NCI-H345 (cell line): ENCODE results near the gene RBBP4.
A peak's percentile ranks its signal among the peaks of the same experiment; 100 is the strongest.
"Not testable (repeated sequence)": the region's sequence is repeated elsewhere in the genome, so short reads cannot be mapped to it uniquely, and the experiment has no call there.

Experiments
- DNase-seq: peaks from one replicate; lab custom pipeline; 2025; lab: John Stamatoyannopoulos, UW

RBBP4 gene

DNA sequence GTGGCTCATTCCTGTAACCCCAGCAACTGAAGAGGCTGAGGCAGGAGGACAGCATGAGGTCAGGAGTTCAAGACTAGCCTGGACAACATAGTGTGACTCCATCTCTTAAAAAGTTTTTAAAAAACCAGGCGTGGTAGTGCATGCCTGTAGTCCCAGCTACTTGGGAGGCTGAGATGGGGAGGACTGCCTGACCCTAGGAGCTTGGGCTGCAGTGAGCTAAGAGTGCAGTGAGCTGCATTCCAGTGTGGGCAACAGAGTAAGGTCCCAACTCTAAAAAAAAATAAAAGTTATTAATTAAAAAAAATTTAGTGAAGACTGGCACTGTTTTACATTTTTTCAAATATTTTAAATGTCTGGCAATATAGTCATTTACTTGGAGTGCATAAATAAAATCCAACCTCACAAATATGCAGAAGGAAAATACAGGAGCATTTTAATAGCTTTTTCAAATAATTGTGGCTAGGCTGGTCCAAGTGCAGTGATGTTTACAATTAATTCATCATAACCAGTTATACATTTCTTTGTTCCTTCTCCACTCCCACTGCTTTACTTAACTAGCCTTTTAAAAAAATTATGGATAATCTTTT lies 11.4 kb upstream of the RBBP4 start:
- DNase-seq: no peak

DNA sequence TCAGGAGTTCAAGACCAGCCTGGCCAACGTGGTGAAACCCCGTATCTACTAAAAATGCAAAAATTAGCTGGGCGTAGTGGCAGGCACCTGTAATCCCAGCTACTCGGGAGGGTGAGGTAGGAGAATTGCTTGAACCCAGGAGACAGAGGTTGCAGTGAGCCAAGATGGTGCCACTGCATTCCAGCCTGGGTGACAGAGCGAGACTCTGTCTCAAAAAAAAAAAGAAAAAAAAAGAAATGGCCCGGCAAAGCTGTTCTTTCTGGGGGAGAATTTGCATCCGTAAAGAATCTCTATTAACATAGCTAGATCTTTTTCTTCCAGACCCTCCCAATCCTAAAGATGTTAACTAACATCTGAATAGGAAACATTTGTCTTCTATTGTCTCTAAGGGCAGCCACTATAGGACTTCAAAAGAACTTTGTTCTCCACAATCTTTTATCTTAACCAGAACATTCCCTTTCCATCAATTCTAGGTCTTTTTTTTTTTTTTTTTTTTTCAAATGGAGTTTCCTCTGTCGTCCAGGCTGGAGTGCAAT lies 8.6 kb upstream of the RBBP4 start:
- DNase-seq: not testable (repeated sequence)

DNA sequence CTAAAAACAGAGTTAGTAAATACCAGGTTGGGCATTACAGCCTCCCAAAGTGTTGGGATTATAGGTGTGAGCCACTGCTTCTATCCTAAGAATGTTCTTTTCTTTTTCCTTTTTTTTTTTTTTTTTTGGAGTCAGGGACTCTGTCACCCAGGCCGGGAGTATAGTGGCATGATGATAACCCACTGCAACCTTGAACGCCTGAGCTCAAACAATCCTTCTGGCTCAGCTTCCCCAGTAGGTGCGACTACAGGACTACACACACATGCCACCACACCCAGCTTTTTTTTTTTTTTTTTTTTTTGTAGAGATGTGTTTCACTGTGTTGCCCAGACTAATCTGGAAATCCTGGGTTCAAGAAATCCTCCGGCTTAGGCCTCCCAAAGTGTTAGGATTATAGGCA lies 6.6 kb upstream of the RBBP4 start:
- DNase-seq: no peak

DNA sequence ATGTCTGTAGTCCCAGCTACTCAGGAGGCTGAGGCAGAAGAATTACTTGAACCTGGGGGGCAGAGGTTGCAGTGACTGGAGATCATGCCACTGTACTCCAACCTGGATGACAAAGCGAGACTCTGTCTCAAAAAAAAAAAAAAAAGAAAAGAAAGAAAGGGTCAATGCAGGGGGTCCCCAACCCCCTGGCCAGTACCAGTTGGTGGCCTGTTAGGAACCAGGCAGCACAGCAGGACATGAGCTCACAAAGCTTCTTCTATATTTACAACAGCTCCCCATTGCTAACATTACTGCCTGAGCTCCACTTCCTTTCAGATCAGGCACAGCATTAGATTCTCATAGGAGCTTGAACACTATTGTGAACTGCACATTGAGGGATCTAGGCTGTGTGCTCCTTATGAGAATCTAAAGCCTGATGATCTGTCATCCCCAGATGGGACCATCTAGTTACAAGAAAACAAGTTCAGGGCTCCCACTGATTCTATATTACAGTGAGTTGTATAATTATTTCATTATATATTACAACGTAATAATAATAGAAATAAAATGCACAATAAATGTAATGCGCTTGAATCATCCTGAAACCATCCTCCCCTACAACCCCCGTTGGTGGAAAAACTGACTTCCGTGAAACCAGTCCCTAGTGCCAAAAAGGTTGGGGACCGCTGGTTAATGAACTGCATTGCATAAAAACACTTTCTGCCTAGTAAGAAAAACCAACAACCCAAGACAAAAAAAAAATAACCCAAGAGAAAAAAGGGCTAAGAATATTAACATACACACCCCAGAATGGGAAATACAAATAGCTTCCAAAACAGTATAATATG lies 3.5 kb upstream of the RBBP4 start:
- DNase-seq: no peak

DNA sequence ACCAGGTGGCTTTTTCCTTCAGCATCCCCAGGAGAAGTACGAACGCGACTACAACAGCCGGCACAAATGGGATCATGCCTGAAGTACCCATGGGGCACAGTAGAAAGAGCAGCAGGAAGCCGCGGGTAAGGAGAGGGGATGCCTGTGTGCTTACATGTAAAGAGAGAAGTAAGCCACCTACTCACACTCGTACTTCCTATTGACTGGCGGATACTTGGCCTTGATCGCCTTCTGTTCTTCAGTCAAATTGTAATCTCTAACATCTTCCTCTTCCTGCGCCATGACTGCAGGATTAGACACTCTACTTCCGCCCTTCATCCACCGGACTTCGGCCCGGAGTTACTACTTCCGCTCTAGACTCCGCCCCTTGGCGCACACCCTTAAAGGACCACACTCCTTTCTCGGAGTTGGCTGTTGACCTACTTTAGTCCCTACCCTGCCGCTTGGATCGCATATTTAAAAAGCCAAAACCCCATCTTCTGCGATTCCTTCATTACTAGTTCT lies 708 bp upstream of the RBBP4 start, which contains the start of gene ZBTB8OS:
Gene ZBTB8OS (minus strand): TSS at position 303 of the 504 bp plus-strand sequence. CDS start 21 bp downstream, at position 282.
- peak; percentile 93 for DNase-seq

DNA sequence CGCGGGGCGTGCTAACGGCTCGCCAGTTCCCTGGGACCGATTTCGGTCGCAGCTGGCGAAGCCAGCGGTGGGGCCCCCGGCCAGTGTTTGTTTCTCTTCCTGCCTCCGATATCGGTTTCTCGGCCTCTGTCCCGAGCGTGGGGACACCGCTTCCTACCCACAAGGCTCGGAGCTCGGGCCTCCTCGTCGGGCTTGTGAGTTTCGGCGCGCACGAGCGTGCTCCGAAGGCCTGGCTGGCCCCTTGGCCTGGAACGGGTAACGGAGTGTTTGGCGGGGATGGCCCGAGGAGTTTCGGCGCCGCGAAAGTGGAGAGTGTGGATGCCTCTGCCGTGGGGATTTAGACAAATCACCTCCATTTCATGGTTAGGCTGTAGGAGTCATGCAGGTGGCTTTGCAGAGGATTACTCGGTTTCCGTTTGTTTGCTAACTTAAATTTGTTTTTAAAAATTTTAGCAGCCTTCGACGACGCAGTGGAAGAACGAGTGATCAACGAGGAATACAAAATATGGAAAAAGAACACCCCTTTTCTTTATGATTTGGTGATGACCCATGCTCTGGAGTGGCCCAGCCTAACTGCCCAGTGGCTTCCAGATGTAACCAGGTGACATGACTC lies 559 bp downstream of the RBBP4 start:
- no peak for DNase-seq

DNA sequence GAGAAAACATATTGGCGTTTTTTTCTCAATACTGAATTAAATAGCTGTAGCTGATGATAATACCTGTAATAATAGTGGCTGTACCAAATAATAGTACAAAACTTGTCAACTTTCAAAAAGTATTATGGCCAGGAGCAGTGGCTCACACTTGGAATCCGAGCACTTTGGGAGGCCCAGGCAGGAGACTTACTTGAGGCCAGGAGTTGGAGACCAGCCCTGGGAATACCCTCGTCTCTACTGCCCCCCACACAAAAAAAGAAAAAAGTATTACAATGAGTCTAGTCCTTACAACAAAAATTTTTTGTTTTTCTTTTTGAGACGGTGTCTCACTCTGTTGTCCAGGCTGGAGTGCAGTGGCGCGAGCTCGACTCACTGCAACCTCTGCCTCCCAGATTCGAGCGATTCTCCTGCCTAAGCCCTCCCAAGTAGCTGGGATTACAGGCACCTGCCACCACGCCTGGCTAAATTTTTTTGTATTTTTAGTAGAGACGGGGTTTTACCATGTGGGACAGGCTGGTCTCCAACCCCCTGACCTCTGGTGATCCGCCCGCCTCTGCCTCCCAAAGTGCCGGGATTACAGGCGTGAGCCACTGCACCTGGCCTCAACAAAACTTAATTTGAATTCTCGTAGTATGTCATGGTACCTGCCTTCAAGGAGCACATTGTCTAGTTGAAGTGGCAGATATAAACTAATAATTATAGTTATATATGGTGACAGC lies 1.4 kb downstream of the RBBP4 start:
- no peak for DNase-seq

DNA sequence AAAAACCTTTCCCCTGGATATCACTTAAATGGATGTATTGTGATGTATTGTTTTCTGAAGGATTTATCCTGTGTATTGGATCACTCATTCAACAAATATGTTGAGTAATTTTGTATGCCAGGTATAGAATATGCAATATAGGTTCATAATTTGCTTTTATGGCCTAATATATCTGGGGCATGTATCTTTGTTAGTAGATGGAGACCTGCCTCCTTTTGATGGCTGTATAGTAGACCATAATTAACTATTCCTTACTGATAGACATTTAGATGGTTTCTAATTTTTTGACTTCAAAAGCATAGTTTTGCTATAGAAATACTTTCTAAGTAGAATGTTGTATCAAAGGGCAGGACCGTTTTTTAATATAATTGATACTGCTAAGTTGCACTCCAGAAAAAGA lies 8.6 kb downstream of the RBBP4 start:
- no peak for DNase-seq

DNA sequence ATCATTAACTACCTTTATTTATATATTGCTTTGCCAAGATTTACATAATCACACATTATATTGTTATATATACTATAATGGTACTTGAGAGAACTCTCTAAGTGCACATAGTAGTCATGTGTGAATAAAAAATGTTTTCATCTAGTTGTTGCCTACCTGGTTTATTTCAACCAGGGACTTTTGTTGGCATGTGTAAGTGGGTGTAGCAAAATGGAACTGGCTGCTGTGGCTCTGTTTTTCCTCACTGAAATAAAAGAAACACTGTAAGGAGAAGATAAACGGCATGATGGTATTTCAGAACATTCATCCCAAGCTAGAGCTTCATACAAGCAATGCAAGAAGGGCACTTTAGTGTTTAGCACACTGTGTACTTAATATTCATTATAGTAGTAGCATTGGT lies 14.9 kb downstream of the RBBP4 start:
- DNase-seq: no peak

DNA sequence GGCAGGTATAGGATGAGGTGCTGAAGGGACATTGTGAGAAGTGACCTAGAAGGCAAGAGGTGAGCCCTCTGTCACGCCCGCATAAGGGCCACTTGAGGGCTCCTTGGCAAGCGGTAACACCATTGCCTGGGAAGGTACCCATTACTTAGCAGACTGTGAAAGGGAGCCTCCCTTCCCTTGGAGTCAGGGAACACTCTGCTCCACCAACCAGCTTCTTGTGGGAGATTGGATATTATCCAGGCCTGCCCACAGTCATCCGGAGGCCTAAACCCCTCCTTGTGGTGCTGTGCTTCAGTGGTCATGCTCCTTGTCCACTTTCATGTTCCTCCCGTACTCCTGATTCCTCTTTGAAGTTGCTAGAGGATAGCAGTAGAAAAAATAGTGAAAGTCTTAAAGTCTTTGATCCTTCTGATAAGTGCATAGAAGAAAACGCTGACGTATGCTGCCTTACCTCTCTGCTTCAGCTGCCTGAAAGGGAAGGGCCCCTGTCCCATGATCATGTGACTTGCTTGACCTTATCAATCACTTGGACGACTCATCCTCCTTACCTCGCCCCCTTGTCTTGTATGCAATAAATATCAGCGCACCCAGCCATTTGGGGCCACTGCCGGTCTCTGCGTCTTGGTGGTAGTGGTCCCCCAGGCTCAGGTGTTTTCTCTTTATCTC lies 16.0 kb downstream of the RBBP4 start:
- DNase-seq: no peak

DNA sequence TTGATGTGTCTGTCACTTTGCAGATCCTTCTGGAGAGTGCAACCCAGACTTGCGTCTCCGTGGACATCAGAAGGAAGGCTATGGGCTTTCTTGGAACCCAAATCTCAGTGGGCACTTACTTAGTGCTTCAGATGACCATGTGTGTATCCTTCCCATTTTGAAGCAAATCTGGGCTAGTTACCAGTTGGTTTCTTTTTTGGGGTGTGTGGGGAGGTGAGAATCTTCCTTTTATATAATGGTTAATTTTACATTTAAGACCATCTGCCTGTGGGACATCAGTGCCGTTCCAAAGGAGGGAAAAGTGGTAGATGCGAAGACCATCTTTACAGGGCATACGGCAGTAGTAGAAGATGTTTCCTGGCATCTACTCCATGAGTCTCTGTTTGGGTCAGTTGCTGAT lies 17.7 kb downstream of the RBBP4 start:
- not testable (repeated sequence) for DNase-seq

DNA sequence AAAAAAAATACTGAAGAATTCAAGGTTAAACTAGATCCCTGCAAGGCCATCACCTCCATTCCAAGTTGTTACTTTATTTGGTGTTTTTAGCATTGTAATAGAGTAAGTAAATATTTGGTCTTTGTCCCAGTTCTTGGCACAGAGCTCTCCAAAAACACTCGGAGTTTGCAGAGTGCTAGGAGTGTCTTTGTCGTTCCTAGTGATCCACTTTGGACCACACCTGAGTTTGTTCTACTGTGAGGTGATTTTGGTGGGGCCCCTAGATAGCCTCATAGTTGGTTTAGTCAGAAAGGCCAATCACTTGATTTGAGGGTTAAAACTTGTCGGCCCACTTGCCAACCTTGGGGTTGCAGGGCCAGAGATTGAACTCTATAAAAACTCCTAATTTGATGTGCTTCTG lies 25.9 kb downstream of the RBBP4 start:
- no peak for DNase-seq

DNA sequence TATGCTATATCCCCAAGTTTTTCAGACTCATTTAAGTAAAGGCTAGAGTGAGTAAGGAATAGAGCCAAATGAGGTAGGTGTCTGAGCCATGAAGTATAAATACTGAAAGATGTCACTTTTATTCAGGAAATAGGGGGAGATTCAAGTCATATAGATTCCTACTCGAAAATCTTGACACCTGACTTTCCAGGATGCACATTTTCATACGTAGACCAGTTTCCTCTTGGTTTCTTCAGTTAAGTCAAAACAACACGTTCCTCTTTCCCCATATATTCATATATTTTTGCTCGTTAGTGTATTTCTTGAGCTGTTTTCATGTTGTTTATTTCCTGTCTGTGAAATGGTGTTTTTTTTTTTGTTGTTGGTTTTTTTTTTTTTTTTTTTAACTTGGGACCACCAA lies 29.0 kb downstream of the RBBP4 start:
- DNase-seq: not testable (repeated sequence)

DNA sequence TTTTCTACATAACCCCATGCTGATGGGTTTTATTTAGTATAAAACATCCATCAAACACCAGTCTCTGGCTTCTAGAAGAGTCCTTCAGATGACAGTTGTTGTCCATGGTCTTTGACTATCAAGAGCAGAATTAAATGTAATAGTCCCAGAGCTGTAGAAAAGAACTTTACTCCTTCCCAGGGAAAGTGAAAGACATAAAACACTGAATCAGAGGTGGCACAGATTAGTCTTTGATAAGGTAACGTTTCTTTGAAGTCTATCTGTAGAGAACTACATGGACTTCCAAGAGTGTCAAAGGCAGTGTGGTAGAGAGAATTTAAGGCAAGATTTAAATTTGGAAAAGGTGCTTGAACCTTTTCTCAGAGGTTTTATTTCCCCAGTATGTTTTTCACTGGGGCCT lies 29.6 kb downstream of the RBBP4 start:
- DNase-seq: no peak

DNA sequence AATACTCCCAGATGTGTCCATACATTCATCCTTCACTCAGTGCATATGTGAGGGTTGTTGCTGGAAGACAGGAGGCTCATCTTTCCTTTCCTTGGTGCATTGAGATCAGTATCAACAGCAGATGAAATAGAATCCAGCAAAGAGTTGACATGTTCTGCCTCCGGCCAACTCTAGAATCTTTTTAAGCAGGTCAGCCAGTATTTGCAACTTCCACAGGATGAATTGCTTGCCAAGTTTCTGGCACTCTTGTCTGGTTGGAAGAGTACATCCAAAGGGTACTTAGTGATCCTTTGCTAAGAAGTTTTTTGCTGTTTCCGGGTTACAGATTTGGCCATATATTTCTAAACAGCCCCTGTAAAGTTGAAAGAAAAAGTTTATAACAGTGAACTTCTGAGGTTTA lies 30.5 kb downstream of the RBBP4 start:
- no peak for DNase-seq

DNA sequence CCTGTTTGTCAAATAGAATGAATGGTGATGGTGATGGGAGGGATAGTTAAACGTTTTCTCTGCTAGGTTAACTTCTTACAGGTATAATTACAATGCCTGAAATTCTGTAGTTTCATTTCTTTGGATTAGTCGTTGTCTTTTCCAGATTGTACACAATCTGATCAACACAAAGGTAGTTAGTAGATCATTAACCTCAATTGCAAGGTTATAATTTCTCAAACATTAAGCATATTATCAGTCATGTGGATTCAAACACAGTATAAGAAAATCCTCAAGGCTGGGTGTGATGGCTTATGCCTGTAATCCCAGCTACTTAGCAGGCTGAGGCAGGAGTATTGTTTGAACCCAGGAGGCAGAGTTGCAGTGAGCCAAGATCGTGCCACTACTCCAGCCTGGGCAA lies 31.0 kb downstream of the RBBP4 start:
- DNase-seq: no peak

DNA sequence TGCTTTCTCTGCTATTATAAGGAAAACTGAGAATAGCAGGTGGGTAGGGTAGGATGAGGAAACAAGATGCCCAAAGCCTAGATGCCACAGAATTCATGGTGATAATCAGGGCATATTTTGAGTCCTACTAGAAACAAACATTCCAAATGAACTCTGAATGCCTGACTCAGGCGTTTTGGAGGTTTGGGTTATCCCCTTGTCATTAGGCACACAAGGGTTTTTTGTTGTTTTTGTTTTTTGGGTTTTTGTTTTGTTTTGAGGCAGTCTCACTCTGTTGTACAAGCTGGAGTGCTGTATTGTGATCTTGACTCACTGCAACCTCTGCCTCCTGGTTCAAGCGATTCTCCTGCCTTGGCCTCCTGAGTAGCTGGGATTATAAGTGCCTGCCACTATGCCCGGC lies 32.4 kb downstream of the RBBP4 start:
- DNase-seq: no peak

DNA sequence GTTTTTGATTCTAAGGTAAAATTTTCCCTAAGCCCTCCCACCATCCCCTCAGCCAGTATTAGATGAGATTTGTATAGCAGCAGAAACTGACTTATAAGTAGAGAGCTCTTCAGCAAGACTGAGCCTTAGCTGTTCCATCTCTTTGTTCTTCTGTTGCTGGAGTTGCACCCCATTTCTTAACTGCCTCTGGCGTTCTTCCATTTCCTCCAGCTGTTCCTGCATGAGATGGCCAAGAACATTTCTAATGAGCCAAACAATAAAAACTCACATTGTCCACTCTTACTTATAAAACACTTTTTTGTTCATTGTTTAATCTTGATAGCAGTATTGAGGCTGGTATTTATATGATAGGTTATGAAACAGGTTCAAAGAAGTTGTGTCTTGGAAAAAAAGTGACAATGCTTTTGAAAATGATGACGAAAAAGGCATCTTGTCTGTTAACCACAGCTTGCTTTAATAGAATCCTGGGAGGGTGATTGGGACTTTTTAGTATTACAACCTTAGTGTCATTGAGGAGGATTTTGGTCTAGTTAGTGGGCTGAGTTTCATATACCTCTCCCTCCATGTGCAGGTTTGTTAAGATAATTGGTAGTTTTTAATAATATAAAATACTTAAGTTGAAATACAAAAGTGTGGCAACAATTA lies 33.3 kb downstream of the RBBP4 start:
- no peak for DNase-seq

DNA sequence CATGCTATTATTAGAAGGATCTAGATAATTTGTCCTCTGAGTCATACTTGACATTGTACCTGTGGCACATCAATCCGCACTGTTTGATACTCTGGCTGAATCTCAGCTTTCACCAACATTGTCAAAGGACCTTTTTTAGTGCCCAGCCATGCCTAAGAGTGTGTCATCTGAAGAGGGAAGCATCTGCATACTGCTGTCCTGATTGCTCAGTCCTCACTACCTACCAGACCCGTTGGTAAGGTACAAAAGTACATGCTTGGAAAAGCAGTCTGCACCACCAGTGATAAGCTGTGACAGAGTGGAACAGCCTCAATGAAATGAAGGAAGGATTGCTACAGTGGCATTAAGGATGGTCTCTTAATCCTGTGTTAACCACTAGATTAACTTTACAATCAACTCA lies 34.5 kb downstream of the RBBP4 start:
- DNase-seq: no peak

DNA sequence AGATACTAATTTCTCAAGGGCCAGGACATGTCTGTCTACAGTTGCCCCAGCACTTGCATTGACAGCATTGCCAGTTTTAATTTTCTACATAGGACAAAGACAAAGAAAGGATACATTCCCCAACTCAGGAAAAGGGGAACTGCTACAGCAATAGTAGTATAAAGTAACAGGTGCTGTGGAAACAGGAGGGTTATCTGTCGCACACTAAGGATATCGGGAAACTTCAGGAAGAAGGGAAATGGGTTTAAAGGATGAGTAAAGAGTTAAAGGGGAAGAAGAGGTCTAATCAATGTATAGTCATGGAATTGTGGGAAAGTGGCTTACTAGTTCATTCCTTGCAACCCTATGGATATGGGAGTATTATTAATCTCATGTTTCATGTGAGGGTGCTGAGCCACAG lies 35.4 kb downstream of the RBBP4 start:
- no peak for DNase-seq
